Panc1 (cell line): ENCODE results near the gene H1-8. TPM values are rescaled to one million over a fixed set of nuclear protein-coding genes. Genes with fewer than 3 reads are reported as not detected.
A peak's percentile ranks its signal among the peaks of the same experiment; 100 is the strongest.

Experiments
- ATAC-seq: fragments of 200-7000 bp; cut with Tn5 transposase; 2 replicates; pipeline ENCODE4 v1.9.1; 2020; ENCODE audit warnings: mild to moderate bottlenecking, moderate library complexity
- BruUV-seq: library from RNA; stranded (reverse); fragments of 400-500 nt; replicated peaks from 2 replicates; lab custom pipeline; 2021; lab: Mats Ljungman, UMichigan
- CTCF ChIA-PET: fragments of 300-600 bp; sonication (Branson Sonifier 250); formaldehyde crosslinking; loops from one replicate; lab custom pipeline; 2022; ENCODE audit warnings: antibody characterized with exemption; lab: Charles Lee
- POLR2A ChIA-PET: fragments of 300-600 bp; sonication (Branson Sonifier 250); formaldehyde crosslinking; loops from one replicate; lab custom pipeline; 2022; ENCODE audit warnings: antibody characterized with exemption; lab: Charles Lee
- DNase-seq: peaks from one replicate; pipeline ENCODE4 v3.0.0-alpha.2; 2010; ENCODE audit warnings: low read depth, low spot score
- H3K27ac ChIP-seq: 2 replicates; pipeline ENCODE4 v1.5.1; 2011; ENCODE audit warnings: mild to moderate bottlenecking, low read length, inconsistent platforms
- H3K27me3 ChIP-seq: fragments of 200-500 bp; sonication (Bioruptor generic); 2 replicates; pipeline ENCODE4 v1.6.0; 2014; ENCODE audit warnings: low read length, inconsistent platforms; ENCODE audit not compliant: control insufficient read depth, insufficient read depth
- H3K36me3 ChIP-seq: fragments of 200-500 bp; sonication (Bioruptor generic); 2 replicates; pipeline ENCODE4 v1.5.1; 2014; ENCODE audit warnings: inconsistent platforms, mild to moderate bottlenecking, low read length, moderate library complexity; ENCODE audit not compliant: control insufficient read depth, insufficient read depth
- H3K4me1 ChIP-seq: 2 replicates; pipeline ENCODE4 v1.5.1; 2011; ENCODE audit warnings: inconsistent platforms, mild to moderate bottlenecking, low read length, moderate library complexity; ENCODE audit not compliant: control insufficient read depth, insufficient read depth
- H3K4me3 ChIP-seq, 2 experiments: 2 replicates each; pipeline ENCODE4 v1.5.1; 2011 to 2012; ENCODE audit warnings: low read depth in 2 of 2, low read length in 2 of 2, mild to moderate bottlenecking in 2 of 2, inconsistent platforms in 1 of 2, moderate library complexity in 1 of 2
- H3K9me3 ChIP-seq: fragments of 200-500 bp; sonication (Bioruptor generic); 2 replicates; pipeline ENCODE4 v1.5.1; 2014; ENCODE audit warnings: low read depth, mild to moderate bottlenecking, inconsistent platforms, low read length, moderate library complexity; ENCODE audit not compliant: control insufficient read depth, insufficient read depth
- POLR2AphosphoS5 ChIP-seq: IDR thresholded peaks from 2 replicates; pipeline ENCODE4 v1.6.1; 2012; ENCODE audit warnings: mild to moderate bottlenecking, low read depth, low read length, moderate library complexity
- SIN3A ChIP-seq: IDR thresholded peaks from 2 replicates; pipeline ENCODE4 v1.6.1; 2012; ENCODE audit warnings: low read depth, mild to moderate bottlenecking, low read length, moderate library complexity, borderline replicate concordance; ENCODE audit not compliant: insufficient read depth
- TCF7L2 ChIP-seq: IDR thresholded peaks from 2 replicates; pipeline ENCODE4 v1.6.1; 2011; ENCODE audit warnings: mild to moderate bottlenecking, low read depth, low read length, inconsistent platforms
- in situ Hi-C: cut with HindIII; loops from 2 replicates; pipeline ENCODE4 v1.10.0; 2016; ENCODE audit warnings: low sequenced_read_pairs, low pct_unique_long_range_greater_than_20kb
- intact Hi-C: fragments of 100-400 bp; cut with micrococcal nuclease; formaldehyde crosslinking; loops from one replicate; pipeline ENCODE4 v1.10.0; 2022; ENCODE audit not compliant: unreplicated experiment
- total RNA-seq: library from RNA; stranded (reverse); gene quantifications from one replicate; pipeline ENCODE4 v1.2.1, GENCODE V29; 2021; ENCODE audit not compliant: unreplicated experiment
- TF ChIP-seq, protein P1 (sequence below): fragments of 450-650 bp; IDR thresholded peaks from 2 replicates; pipeline ENCODE4 v1.5.1; 2017; ENCODE audit warnings: mild to moderate bottlenecking
- TF ChIP-seq, protein P2 (sequence below), 2 experiments: IDR thresholded peaks; 2 replicates each; pipeline ENCODE4 v1.6.1; 2011 to 2012; ENCODE audit warnings: low read depth in 2 of 2, control low read depth in 1 of 2, low read length in 1 of 2, mild to moderate bottlenecking in 1 of 2, moderate library complexity in 1 of 2; ENCODE audit not compliant: insufficient read depth in 1 of 2

The H1-8 gene
- total RNA-seq, 1 experiment from 2014 or later, result not detected

GRCh38 chr3:129592381-129593131, 49.6 kb downstream of the H1-8 start:
- intact Hi-C loops (no loop called here), in situ Hi-C loops (no loop called here)
- no peaks in the 10 kb centered on the region for H3K9me3 ChIP-seq
- no peaks in the 10 kb centered on the region for H3K36me3 ChIP-seq
- ATAC-seq (no peak), DNase-seq (no peak)
- no TSS peak for BruUV-seq
- peaks cover 95% of the 10 kb centered on the region for H3K4me1 ChIP-seq
- TF ChIP-seq POLR2AphosphoS5 (no peak; the same call in 1 of the 2 replicates), TCF7L2 (no peak), SIN3A (no peak)
- TF ChIP-seq, protein P1, sequence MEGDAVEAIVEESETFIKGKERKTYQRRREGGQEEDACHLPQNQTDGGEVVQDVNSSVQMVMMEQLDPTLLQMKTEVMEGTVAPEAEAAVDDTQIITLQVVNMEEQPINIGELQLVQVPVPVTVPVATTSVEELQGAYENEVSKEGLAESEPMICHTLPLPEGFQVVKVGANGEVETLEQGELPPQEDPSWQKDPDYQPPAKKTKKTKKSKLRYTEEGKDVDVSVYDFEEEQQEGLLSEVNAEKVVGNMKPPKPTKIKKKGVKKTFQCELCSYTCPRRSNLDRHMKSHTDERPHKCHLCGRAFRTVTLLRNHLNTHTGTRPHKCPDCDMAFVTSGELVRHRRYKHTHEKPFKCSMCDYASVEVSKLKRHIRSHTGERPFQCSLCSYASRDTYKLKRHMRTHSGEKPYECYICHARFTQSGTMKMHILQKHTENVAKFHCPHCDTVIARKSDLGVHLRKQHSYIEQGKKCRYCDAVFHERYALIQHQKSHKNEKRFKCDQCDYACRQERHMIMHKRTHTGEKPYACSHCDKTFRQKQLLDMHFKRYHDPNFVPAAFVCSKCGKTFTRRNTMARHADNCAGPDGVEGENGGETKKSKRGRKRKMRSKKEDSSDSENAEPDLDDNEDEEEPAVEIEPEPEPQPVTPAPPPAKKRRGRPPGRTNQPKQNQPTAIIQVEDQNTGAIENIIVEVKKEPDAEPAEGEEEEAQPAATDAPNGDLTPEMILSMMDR, result no peak
- TF ChIP-seq, protein P2, sequence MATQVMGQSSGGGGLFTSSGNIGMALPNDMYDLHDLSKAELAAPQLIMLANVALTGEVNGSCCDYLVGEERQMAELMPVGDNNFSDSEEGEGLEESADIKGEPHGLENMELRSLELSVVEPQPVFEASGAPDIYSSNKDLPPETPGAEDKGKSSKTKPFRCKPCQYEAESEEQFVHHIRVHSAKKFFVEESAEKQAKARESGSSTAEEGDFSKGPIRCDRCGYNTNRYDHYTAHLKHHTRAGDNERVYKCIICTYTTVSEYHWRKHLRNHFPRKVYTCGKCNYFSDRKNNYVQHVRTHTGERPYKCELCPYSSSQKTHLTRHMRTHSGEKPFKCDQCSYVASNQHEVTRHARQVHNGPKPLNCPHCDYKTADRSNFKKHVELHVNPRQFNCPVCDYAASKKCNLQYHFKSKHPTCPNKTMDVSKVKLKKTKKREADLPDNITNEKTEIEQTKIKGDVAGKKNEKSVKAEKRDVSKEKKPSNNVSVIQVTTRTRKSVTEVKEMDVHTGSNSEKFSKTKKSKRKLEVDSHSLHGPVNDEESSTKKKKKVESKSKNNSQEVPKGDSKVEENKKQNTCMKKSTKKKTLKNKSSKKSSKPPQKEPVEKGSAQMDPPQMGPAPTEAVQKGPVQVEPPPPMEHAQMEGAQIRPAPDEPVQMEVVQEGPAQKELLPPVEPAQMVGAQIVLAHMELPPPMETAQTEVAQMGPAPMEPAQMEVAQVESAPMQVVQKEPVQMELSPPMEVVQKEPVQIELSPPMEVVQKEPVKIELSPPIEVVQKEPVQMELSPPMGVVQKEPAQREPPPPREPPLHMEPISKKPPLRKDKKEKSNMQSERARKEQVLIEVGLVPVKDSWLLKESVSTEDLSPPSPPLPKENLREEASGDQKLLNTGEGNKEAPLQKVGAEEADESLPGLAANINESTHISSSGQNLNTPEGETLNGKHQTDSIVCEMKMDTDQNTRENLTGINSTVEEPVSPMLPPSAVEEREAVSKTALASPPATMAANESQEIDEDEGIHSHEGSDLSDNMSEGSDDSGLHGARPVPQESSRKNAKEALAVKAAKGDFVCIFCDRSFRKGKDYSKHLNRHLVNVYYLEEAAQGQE (IDR thresholded peaks at IDR 0.05; ENCODE audit: insufficient read depth in 1 of 2, low read depth in 2 of 2, low read length in 1 of 2), result no peak
- peak overlapping the region in 1 of 2 experiments; percentile 29; a peak in 2 of 4 replicates for H3K4me3 ChIP-seq
- POLR2A ChIA-PET, result no interaction called here
- peak overlapping the region; percentile 99 for H3K27ac ChIP-seq
- CTCF ChIA-PET, result no interaction called here
- no peaks in the 10 kb centered on the region for H3K27me3 ChIP-seq

- Histone ChIP-seq H3K4me3 (peak overlapping the region in 1 of 2 experiments; percentile 43; a peak in 1 of 4 replicates), H3K27me3 (no peaks in the 10 kb centered on the region), H3K9me3 (no peaks in the 10 kb centered on the region), H3K4me1 (peaks cover 97% of the 10 kb centered on the region), H3K36me3 (no peaks in the 10 kb centered on the region), H3K27ac (peak overlapping the region; percentile 99)
- intact Hi-C loops (no loop called here), in situ Hi-C loops (no loop called here)
- CTCF ChIA-PET, result interaction anchor here (0.6 to 1.6 kb wide), 2 partner anchors 15 to 265 kb away, joined by 3 to 6 read pairs; no protein-coding TSS in a partner anchor
- DNase-seq (no peak), ATAC-seq (peak; percentile 1; the same call in 1 of the 2 replicates)
- TF ChIP-seq, protein P2 (IDR thresholded peaks at IDR 0.05; ENCODE audit: insufficient read depth in 1 of 2, low read depth in 2 of 2, low read length in 1 of 2), result no peak
- TF ChIP-seq, protein P1, result no peak
- no peak for TF ChIP-seq TCF7L2
- TF ChIP-seq SIN3A, result 0 out of 2 replicates have a peak, but pooled peaks have one; percentile 37
- TF ChIP-seq POLR2AphosphoS5, result no peak
- BruUV-seq, result no TSS peak
- POLR2A ChIA-PET, result no interaction called here
Measured at GRCh38 chr3:129593230-129593594, 50.2 kb downstream of the H1-8 start.
